Measurements from ENCODE around the gene ABR. TPM values are rescaled to one million over a fixed set of nuclear protein-coding genes. Genes with fewer than 3 reads are reported as not detected.

ABR gene
- total and polyA plus RNA-seq, 4 donors, result 59.7 to 223 (median 142) TPM

Small RNA genes lying within 50 kb of the gene (small RNA-seq; reads per million reads assigned to genes)
- gene AC016292.2 (ENCODE audit: low replicate concordance), result not detected
- not detected for gene MIR3183 (ENCODE audit: low replicate concordance)
- not detected for gene RF00017 (ENCODE audit: low replicate concordance)

Other genes with a start within 250 kb of the ABR start
- gene NXN, start 200.2 kb downstream of the ABR start, total RNA-seq, result 10 to 100 TPM; 25.7 to 60.6 TPM
- 10 to 100 TPM; 37.3 to 50.7 TPM for gene NXN, start 200.2 kb downstream of the ABR start, polyA plus RNA-seq (ENCODE audit: insufficient read length in 2 of 2)
- 10 to 100 TPM; 11.8 to 18.9 TPM for gene TIMM22, start 182.9 kb downstream of the ABR start, total RNA-seq
- gene TIMM22, start 182.9 kb downstream of the ABR start, polyA plus RNA-seq (ENCODE audit: insufficient read length in 2 of 2), result 10 to 100 TPM; 18.6 to 19.1 TPM
- gene BHLHA9, start 90.5 kb upstream of the ABR start, total RNA-seq, result under 1 TPM in 1 of 2 donors, not detected in 1; 0.28 TPM
- 1 to 10 TPM in 1 of 2 donors, under 1 TPM in 1; 0.86 to 1.7 TPM for gene BHLHA9, start 90.5 kb upstream of the ABR start, polyA plus RNA-seq (ENCODE audit: insufficient read length in 2 of 2)
- 1 to 10 TPM in 1 of 2 donors, under 1 TPM in 1; 0.33 to 1.5 TPM for gene TRARG1, start 99.7 kb upstream of the ABR start, total RNA-seq
- gene TRARG1, start 99.7 kb upstream of the ABR start, polyA plus RNA-seq (ENCODE audit: insufficient read length in 2 of 2), result under 1 TPM; 0.24 to 0.26 TPM
- gene YWHAE, start 220.2 kb upstream of the ABR start, total RNA-seq, result 100 to 1,000 TPM; 408 to 486 TPM
- 1,000 to 10,000 TPM; 1,650 to 1,947 TPM for gene YWHAE, start 220.2 kb upstream of the ABR start, polyA plus RNA-seq (ENCODE audit: insufficient read length in 2 of 2)

Data from spinal cord (tissue), 4 donors.